Measurements from ENCODE around the gene DOCK2. TPM values are rescaled to one million over a fixed set of nuclear protein-coding genes. Genes with fewer than 3 reads are reported as not detected.

Gene DOCK2
- total RNA-seq, 1 experiment from 2014 or later: 2.2 TPM

- TF ChIP-seq CTCF (conservative IDR thresholded peaks at IDR 0.05; ENCODE audit: low read depth, low read length) (no peak), EZH2 (IDR thresholded peaks at IDR 0.05; ENCODE audit: borderline replicate concordance, low read depth, low read length, poor library complexity, severe bottlenecking) (no peak)
- Histone ChIP-seq H3K27ac (ENCODE audit: low read depth, low read length, poor library complexity, severe bottlenecking) (no peak overlapping the region), H3K4me3 (ENCODE audit: low read depth, low read length, poor library complexity, severe bottlenecking) (no peak overlapping the region), H3K27me3 (replicated peaks; ENCODE audit: insufficient read depth, low read depth, low read length, poor library complexity) (no peaks in the 10 kb centered on the region), H3K4me1 (ENCODE audit: insufficient read depth, low read length, poor library complexity, severe bottlenecking) (no peaks in the 10 kb centered on the region), H3K9me3 (ENCODE audit: low read depth, low read length, poor library complexity, severe bottlenecking) (peaks cover 5% of the 10 kb centered on the region), H3K36me3 (ENCODE audit: insufficient read depth, low read length, poor library complexity, severe bottlenecking) (no peaks in the 10 kb centered on the region)
- ChIA-PET POLR2A (ENCODE audit: low non-redundant PET) (no interaction called here), CTCF (no interaction called here)
- intact Hi-C loops (cut with micrococcal nuclease; ENCODE audit: unreplicated experiment): no loop called here
- no TSS peak for BruUV-seq (replicated peaks)
- no peak for DNase-seq (ENCODE audit: low spot score)
Observed at GRCh38 chr5:169631360-169631759, 5.7 kb upstream of the DOCK2 start.

DNA sequence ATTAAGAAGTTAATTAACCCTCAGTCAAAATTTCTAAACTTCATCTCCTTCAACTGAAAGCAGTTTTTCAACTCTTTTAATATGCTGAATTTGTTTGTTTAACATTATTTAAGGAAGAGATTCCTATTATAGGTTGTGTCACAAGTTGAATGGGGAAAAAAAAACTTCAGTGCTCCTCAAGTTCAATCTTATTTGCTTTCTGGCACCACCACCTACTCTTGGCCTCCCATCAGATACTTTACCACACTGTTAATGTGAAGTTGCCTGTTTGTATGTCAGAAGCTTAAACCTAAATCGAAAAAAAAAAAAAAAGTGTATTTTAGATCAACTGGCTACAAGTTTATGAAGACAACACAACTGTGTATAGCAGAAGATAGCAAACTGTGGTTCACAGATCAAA is 4.1 kb upstream of the DOCK2 start:
- intact Hi-C loops (cut with micrococcal nuclease; ENCODE audit: unreplicated experiment): no loop called here
- no TSS peak for BruUV-seq (replicated peaks)
- H3K9me3 ChIP-seq (ENCODE audit: low read depth, low read length, poor library complexity, severe bottlenecking): peaks cover 5% of the 10 kb centered on the region
- ChIA-PET POLR2A (ENCODE audit: low non-redundant PET) (no interaction called here), CTCF (no interaction called here)
- no peak for DNase-seq (ENCODE audit: low spot score)
- no peak overlapping the region for H3K4me3 ChIP-seq (ENCODE audit: low read depth, low read length, poor library complexity, severe bottlenecking)
- no peaks in the 10 kb centered on the region for H3K4me1 ChIP-seq (ENCODE audit: insufficient read depth, low read length, poor library complexity, severe bottlenecking)
- no peak overlapping the region for H3K27ac ChIP-seq (ENCODE audit: low read depth, low read length, poor library complexity, severe bottlenecking)
- no peaks in the 10 kb centered on the region for H3K36me3 ChIP-seq (ENCODE audit: insufficient read depth, low read length, poor library complexity, severe bottlenecking)
- no peak for TF ChIP-seq CTCF (conservative IDR thresholded peaks at IDR 0.05; ENCODE audit: low read depth, low read length)
- no peak for TF ChIP-seq EZH2 (IDR thresholded peaks at IDR 0.05; ENCODE audit: borderline replicate concordance, low read depth, low read length, poor library complexity, severe bottlenecking)
- no peaks in the 10 kb centered on the region for H3K27me3 ChIP-seq (replicated peaks; ENCODE audit: insufficient read depth, low read depth, low read length, poor library complexity)

DNA sequence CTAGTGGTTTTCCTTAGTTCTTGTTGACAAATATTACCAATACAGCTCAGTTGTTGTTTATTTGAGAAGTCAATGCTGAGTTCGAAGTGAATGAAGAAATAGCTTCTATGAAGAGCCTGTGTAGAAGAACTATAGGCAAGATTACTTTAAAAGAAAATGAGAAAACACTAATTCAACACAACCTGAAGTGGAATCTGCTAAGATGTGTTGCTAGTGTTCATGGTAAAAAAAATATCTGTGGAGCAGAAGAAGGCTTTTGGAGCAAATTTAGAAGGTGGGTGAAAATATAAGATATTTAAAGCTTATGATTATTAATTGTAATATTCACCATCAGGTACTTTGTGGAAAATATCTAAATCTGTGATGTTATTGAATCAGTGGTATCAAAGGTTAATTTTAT is 2.5 kb upstream of the DOCK2 start:
- TF ChIP-seq EZH2 (IDR thresholded peaks at IDR 0.05; ENCODE audit: borderline replicate concordance, low read depth, low read length, poor library complexity, severe bottlenecking) (no peak), CTCF (conservative IDR thresholded peaks at IDR 0.05; ENCODE audit: low read depth, low read length) (no peak)
- intact Hi-C loops (cut with micrococcal nuclease; ENCODE audit: unreplicated experiment): no loop called here
- Histone ChIP-seq H3K9me3 (ENCODE audit: low read depth, low read length, poor library complexity, severe bottlenecking) (peaks cover 5% of the 10 kb centered on the region), H3K27ac (ENCODE audit: low read depth, low read length, poor library complexity, severe bottlenecking) (no peak overlapping the region), H3K36me3 (ENCODE audit: insufficient read depth, low read length, poor library complexity, severe bottlenecking) (no peaks in the 10 kb centered on the region), H3K4me3 (ENCODE audit: low read depth, low read length, poor library complexity, severe bottlenecking) (no peak overlapping the region), H3K27me3 (replicated peaks; ENCODE audit: insufficient read depth, low read depth, low read length, poor library complexity) (no peaks in the 10 kb centered on the region), H3K4me1 (ENCODE audit: insufficient read depth, low read length, poor library complexity, severe bottlenecking) (no peaks in the 10 kb centered on the region)
- ChIA-PET POLR2A (ENCODE audit: low non-redundant PET) (no interaction called here), CTCF (no interaction called here)
- DNase-seq (ENCODE audit: low spot score): no peak
- no TSS peak for BruUV-seq (replicated peaks)

Data from A673 (cell line).